Activated CD4-positive, alpha-beta T cell treated with anti-CD3 and anti-CD28 coated beads, Interleukin-2, amount 50 U/mL, for 1 hour (primary cell): ENCODE results near the gene KCNN3.

Experiments
- DNase-seq: peaks from one replicate; pipeline ENCODE4 v3.0.0-alpha.2; 2020

Gene KCNN3

GRCh38 chr1:154878371-154879037 is 8.4 kb upstream of the KCNN3 start:
- DNase-seq = peak; percentile 70

DNA sequence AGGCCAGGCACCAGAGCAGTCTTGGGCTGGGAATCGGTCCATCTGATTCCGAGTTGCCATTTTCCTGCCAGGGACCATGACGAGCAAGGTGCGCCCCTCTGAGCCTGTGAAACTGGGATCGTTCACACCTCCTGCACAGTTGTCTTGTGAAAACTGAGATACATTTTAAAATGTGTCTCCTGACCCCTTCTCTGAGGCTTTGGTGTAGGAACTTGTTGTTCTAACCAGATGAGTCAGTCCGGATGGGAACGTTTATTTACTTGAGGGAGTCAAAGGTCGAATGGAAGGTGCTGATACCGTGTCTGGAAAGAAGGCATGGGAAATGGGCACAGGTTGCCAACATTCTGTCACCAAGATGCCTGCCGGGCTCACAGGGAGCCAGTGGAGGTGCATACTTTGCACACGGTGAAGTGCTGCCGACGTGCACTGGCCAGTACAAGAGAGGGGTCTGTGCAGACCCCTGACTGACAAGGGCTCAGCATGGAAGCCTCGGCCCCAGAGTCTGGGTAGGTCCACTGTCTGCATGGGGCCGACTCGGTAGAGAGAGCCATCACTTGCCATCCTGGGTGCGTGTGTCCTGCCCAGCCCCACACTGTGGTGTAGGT is 7.4 kb upstream of the KCNN3 start:
- no peak for DNase-seq

DNA sequence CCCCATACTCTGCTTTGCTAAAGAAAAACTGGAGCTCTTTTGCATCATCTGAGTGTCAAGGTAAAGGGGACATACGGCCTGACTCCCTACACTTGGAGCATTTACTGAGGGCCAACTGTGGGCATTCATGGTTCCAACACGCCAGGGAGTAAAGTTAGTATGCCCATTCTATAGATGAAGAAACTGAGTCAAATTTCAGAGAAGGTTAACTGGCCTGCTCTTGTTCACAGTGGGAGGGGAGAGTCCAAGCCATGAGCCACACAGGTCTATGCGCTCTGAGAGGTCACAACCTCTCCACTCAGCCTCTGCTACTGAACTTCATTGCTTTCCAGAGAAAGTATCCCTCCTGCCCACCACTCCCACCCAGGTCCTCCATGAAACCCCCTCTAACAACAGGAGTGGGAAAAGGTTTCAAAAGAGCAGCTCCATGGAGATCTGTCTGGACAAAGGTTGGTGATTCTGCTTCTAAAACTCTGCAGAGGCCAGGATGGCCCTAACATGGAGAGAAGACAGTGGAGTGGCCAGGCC is 6.8 kb upstream of the KCNN3 start:
- DNase-seq = no peak

- DNase-seq = no peak
Measured at GRCh38 chr1:154874465-154874864, 4.4 kb upstream of the KCNN3 start.

- no peak for DNase-seq
Measured at GRCh38 chr1:154873321-154873950, 3.4 kb upstream of the KCNN3 start.

- no peak for DNase-seq
Measured at GRCh38 chr1:154871374-154871773, 1.3 kb upstream of the KCNN3 start.

DNA sequence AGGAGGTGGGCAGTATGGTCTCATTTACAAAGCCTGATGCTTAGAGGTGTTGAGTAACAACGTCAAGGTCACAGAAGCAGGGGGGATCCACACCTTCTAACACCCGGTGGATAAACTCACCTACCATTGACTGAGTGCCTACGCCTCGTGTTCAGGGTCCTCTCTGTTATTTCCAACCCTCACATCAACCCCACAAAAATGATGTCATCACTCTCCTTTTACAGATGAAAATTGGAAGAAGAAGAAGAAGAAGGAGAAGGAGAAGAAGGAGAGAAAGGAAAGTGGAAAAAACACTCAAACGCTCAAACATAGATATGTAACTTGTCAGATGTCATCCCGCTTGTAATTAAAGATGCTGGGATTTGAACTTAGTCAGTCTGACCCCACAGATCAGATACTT is 653 bp upstream of the KCNN3 start:
- DNase-seq = no peak

DNA sequence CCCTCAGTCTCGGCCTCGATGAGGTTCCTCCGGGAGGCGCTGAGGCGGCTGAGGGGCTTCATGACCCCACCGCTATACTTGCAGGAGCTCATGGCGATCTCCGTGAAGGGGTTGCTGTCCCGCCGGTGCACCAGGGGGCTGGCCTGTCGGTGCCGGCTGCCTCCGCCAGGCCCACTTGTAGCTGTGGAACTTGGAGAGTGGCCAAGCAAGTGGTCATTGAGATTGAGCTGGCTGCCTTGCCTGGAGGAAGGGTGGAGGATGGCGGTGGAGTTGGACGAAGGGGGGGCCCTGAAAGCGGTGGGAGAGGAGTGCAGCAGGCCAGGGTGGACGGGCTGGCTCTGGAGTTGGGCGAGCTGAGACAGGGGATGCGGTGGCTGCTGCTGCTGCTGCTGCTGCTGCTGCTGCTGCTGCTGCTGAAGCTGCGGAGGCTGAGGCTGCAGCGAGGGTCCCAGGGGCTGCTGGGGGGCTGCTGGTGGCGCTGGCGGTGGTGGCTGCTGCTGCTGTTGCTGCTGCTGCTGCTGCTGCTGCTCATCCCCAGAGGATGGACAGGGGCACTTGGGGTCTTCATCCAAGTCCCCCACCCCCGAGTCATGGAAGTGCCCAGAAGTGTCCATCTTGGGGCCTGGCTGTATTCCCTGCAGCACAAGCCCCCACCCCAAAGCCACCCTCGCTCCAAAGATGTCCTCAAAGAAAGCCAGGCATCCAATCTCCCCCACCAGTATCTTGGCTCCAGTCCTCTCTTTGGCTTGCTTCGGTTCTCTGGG is 548 bp downstream of the KCNN3 start:
- no peak for DNase-seq

DNA sequence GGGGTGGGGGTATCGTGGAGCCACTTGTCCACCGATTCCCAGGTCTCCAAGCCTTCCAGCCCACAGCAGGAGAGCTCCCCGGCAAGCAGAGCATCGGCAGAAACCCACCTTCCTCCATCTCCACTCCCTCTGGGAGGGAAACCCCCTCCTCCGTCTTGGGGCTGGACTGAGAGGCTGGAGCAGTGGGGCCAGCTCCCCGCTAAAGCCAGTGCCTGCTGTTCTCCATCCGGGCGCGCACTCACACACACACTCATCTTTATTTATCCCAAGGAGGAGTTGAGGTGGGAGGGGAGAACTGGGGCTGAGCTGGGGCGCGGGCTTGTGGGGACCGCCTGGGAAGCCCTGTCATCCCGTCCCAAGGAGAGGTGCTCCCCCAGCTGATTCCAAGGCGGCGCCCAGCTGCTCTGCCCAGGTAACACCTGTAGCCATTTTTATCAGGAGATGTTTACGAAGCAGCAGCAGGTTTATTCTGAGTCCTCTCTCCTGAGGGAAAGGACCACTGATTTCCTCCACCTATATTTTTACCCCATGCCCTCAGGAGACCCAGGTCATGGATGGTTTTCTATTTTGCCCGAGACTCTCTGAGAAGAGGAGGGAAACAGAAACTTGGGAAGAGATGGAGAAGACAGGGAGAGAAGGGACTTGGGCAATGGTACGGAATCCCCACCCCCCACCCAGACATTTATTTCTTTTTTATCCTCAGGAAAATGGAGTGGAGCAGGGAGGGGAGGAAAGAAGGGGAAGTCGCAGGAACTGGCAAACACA is 2.1 kb downstream of the KCNN3 start:
- no peak for DNase-seq

GRCh38 chr1:154867064-154867825 is 2.8 kb downstream of the KCNN3 start:
- DNase-seq = no peak

GRCh38 chr1:154866257-154867063 is 3.6 kb downstream of the KCNN3 start:
- no peak for DNase-seq

DNA sequence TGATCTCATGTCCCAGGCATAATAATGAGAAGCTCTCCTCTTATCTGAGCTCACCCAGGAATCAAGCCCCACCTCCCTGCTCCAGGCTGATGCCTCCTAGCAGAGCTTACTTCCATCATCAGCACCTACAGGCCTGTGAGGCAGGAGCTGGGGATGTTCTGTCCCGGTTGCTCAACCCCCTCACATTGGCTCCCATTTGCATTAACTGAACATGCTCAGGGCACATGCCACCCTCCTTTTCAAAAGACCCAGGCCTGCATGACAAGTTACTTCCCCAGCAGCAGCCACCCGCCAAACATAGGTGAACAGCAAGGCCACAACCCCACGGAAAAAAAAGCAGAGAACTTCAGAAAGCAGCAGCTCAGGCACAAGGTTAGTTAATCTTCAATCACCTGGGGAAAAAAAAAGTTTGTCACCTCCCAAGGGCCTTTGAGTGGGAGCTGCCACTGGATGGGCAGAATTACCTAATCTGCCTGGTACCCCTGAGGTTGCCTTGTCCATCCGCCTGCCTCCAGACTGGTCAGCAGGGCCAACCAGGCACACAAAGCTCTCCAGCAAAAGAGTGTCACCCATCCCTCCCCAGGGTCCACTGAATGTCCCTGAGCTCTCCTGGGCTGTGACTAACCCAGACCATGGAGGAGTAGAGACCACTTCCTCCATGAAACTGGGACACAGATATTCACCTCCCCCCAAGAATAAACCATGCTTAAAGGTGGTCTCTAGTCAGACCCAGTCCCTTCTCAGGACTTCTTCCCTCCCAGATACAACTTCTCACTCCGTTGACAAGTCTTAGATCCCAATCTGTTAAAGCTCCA is 4.4 kb downstream of the KCNN3 start:
- no peak for DNase-seq

DNA sequence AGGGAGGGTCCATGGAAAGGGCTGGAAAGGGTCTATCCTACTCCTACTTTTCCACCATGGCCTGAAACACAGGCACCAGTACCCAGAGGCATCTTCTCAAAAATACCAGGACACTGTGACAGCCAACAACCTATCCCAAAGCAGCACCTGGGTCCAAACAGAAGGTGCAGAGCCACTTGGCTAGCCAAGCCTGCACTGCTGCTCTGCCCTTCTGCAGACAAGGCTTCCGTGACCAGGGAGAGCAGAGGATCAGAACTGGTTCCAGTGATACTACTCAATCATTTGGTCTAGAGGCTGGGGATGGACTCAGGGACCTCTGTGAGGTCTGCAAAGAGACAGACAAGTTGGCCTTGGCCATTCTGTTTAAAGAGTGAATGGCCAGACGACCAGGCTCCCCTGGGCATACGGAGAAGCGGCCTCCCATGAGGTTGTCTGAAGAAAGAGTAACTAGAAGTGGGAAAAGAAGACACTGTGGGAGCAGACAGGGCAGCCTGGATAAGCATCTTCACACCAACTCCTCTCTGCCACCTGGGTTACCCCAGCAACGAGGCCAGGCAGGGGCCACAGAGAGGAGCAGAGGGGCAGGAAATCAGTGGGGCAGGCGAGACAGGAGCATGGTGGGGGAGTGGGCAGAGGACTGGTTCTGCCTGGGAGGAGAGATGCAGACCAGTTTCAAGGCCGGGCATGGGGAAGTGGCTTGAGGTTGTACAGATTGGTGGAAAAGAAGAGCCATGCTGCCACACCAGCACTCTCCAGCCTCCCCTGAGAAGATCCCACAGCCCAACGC is 5.7 kb downstream of the KCNN3 start:
- DNase-seq = no peak

DNA sequence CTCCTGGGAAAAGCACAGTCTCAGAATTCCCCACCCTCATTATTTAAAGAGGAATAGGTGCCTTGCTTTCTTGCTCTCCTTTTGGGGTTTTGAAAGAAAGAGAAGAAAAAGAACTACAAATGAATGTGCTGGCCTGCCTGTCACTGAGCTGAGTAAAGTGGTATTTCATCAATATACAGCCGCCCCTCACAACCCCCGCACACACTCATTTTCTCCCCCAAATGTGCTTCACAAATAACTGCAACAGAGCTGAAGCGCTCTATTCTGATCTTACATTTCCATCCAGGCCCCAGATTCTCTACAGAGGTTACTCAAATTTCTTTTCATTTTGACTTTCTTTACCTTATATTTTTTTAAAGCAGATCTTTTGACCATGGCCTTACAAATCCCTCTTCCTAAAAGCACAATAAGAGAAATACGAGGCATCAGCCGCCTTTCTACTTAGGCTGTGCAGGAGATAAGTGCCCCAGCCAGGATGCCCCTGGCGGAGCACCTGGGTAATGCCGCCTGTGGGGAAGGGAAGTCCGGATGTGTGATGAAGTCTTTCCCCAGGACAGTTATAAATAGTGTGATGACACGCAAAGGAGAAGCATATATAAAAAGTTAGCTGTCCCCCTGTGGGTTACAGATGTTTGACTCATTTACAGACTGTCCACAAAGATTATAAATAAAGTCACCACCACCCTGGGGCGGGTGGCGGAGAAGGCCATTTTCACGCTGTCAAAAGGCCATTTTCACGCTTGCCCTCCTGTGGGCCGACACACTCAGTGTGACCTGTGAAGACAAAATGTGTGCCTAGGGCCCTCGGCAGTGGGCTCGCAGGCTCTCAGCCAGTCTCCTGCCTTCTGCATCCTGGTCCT is 6.5 kb downstream of the KCNN3 start:
- peak; percentile 34 for DNase-seq

- DNase-seq = no peak
Measured at GRCh38 chr1:154862907-154863306, 7.2 kb downstream of the KCNN3 start.

DNA sequence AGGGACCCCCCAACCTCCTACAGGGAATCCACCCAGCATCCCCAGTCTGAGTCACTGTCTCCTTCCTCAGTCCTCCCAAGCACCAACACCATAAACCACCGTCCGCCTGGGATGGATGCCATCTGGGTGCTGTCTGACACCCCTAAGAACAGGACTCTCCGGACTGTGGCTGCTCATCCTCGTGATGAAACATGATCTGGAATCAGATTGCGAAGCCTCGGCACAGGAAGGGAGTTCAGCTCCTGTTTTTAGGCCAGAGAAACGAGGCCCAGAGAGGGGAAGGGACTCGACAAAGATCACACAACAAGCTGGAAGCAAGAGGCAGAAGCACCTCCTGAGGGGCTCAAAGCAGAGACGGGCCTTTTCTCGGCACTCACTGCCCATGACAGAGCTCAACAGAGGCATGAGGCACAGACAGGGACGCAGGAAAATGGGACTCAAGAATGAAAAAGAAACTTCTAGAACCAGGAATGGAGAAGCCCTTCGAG is 8.4 kb downstream of the KCNN3 start:
- no peak for DNase-seq

GRCh38 chr1:154860156-154860870 is 9.8 kb downstream of the KCNN3 start:
- DNase-seq = no peak
